Islet of Langerhans (tissue), 1 donor: Measurements from ENCODE around the gene CHPF2.

Experiments
- FAIRE-seq: peaks from one replicate; lab custom pipeline; 2011; peaks lifted over from hg19 to GRCh38; lab: Jason Lieb, UNC

CHPF2 gene, protein sequence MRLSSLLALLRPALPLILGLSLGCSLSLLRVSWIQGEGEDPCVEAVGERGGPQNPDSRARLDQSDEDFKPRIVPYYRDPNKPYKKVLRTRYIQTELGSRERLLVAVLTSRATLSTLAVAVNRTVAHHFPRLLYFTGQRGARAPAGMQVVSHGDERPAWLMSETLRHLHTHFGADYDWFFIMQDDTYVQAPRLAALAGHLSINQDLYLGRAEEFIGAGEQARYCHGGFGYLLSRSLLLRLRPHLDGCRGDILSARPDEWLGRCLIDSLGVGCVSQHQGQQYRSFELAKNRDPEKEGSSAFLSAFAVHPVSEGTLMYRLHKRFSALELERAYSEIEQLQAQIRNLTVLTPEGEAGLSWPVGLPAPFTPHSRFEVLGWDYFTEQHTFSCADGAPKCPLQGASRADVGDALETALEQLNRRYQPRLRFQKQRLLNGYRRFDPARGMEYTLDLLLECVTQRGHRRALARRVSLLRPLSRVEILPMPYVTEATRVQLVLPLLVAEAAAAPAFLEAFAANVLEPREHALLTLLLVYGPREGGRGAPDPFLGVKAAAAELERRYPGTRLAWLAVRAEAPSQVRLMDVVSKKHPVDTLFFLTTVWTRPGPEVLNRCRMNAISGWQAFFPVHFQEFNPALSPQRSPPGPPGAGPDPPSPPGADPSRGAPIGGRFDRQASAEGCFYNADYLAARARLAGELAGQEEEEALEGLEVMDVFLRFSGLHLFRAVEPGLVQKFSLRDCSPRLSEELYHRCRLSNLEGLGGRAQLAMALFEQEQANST

DNA sequence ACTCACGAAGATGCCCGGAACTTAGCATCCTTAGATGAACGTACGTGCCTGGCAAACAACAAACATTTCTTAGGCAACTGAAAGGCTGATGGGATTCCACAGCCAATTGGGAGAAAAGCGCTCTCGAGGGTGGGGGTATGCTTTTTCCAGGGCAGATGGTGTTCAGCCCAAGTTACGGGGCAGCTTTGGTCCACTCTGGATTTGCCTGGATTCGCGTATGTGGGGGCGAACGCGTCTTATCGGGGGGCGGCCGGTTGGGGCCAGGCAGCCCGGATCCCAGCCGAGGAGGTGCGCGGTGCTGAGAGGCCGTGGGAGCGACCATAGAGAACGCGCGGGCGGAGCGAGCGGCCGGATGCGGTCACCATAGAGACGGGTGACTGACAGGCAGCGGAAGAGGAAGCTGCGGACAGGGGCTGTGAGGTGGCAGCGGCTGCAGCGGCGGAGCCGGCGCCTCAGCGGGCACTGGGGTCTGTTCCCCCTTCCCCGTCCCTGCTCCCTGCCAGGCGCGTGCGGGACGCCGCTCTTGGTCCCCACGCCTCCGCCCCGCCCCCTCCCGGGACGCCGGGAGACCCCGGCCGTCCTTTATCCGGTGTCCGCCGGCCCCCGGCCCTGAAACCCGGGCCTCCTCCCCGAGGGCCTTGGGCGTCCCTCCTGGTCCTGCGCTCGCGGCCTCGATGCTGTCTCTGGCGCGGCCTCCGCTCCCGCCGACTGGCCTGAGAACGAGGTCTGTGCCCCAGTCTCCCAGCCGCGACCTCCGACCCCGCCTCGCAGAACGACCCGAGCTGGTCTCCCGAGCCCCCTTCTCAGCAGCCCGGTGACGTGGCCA, at the start of gene CHPF2:
TSS of gene CHPF2 (plus strand) at position 393 of the 826 bp plus-strand sequence. CDS start 1,529 bp downstream, outside the sequence.
- no peak for FAIRE-seq

GRCh38 chr7:151185762-151186639, 46.3 kb upstream of the CHPF2 start:
- FAIRE-seq, result no peak

GRCh38 chr7:151186640-151187408, 45.5 kb upstream of the CHPF2 start, which contains the start of gene ASB10:
ASB10 (minus strand) TSS chr7:151187250; CDS start chr7:151187130, 120 bp downstream.
- FAIRE-seq, result no peak

GRCh38 chr7:151187409-151188251, 44.7 kb upstream of the CHPF2 start:
- no peak for FAIRE-seq

GRCh38 chr7:151188252-151188542, 44.1 kb upstream of the CHPF2 start:
- no peak for FAIRE-seq

DNA sequence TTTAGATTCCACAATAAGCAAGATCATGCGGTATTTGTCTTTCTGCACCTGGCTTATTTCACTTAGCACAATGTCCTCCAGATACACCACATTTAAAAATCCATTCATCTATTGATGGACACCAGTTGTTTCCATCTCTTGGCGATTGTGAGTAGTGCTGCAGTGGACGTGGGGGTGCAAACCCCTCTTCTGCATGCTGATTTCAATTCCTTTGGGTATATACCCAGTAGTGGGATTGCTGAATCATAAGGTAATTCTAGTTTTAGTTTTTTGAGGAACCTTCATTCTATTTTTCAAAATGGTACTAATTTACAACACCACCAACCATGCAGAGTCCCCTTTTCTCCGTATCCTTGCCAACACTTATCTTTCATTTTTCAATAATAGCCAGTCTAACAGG, 43.2 kb upstream of the CHPF2 start:
- no peak for FAIRE-seq

GRCh38 chr7:151191544-151191943, 40.7 kb upstream of the CHPF2 start:
- no peak for FAIRE-seq

DNA sequence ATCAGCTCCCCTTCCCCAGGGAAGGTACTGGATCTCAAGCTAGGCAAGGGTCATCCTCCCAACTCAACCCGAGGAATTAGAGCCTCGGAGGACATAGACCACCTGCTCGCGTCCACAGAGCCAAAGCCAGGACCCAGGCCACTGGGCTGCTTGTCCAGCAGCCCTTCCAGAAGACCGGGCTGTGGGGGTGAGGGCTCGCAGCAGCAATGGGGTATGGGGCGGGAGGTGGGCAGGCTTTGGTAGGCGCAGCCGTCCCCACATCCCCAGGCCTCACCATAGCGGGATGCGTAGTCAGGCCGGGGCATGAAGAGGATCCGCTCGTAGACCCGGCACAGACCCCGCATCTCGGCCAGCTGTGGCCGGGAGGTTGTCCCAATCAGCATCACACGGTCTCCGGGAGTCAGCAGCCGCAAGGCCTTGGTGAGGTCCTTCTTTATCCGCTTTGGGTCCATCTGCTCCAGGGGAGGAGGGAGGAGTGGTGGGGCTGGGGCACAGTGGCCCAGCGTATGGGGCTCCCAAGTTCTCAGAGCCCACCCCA, 40.2 kb upstream of the CHPF2 start:
- FAIRE-seq, result no peak

- FAIRE-seq, result no peak
Measured at GRCh38 chr7:151193203-151193978, 38.9 kb upstream of the CHPF2 start.

GRCh38 chr7:151194188-151194587, 38.1 kb upstream of the CHPF2 start:
- FAIRE-seq, result no peak

GRCh38 chr7:151195616-151196450, 36.5 kb upstream of the CHPF2 start:
- no peak for FAIRE-seq

GRCh38 chr7:151197932-151198331, 34.4 kb upstream of the CHPF2 start:
- FAIRE-seq, result no peak

DNA sequence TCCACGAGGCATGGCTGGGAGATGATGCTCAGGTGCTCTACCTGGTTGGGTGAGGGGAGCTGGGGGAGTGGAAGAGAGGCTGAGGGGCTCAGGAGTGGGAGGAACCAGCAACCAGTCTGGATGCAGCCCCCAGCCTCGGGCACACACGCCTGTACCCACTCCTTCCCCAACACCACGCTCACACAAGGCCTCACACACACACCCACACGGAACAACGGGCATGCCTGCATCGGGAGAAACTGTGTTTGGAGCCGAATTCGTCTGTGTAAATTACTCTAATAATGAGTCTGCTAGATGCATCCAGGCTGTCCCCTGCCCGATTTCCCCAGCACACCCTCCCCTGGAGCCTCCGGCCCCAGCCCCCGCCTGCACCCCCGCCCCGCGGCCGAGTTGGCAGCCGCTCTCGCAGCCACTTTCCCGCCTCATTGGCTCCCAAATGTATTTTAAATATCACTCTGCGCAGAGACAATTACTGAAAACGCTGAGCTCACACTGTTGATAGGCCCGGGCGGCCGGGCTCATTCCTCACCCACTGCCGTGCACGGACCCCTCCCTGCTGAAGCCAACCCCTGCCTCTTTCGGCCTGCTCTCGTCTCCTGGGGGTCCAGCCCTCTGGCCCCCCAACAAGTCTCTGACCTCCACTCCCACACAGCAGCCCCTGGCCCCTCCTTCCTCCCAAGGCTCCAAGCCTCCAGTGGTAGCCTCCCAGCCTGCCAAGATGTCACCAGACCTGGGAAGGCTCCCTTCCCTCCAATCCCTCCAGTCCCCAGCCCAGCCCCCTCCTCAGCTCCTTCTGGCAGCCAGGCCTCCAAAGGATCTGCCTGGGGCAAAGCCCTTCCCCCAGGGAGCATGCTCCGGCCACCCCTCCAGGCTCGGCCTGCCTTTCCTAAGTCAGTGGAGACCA, 33.1 kb upstream of the CHPF2 start:
- FAIRE-seq, result no peak

- no peak for FAIRE-seq
Measured at GRCh38 chr7:151201344-151201743, 30.9 kb upstream of the CHPF2 start.

- FAIRE-seq, result no peak
Measured at GRCh38 chr7:151201751-151202150, 30.5 kb upstream of the CHPF2 start.

- FAIRE-seq, result no peak
Measured at GRCh38 chr7:151202836-151203235, 29.4 kb upstream of the CHPF2 start.
